ENCODE data around the gene CBLC. TPM values are rescaled to one million over a fixed set of nuclear protein-coding genes. Genes with fewer than 3 reads are reported as not detected.

The CBLC gene
- total and polyA plus RNA-seq, 2 donors from 2014 or later, result 8.2 to 11.5 TPM

DNA sequence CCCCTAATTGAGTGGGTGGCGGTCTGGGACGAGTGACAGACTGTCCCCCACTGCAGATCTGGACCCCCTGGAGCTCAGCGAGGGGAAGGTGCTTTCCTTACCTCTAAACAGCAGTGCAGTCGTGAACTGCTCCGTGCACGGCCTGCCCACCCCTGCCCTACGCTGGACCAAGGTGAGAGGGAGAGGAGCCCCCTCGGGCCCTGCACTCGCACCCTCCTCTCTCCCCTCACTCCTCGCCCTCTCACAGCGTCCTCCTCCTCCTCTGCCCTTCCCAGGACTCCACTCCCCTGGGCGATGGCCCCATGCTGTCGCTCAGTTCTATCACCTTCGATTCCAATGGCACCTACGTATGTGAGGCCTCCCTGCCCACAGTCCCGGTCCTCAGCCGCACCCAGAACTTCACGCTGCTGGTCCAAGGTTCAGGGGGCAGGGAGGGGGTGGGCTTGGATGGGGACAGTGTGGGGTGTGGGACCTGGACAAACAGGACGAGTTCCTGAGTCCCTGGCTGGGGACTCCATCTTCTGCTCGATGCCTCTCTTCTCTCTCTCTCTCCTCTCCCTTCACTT lies 40.9 kb downstream of the CBLC start:
- DNase-seq, result no peak
- Histone ChIP-seq H3K4me1 (ENCODE audit: control insufficient read depth in 2 of 3, insufficient read depth in 2 of 3, low read depth in 1 of 3, low read length in 3 of 3) (peaks cover 0 to 10% (median 0%) of the 10 kb centered on the region in 3 donors), H3K4me3 (ENCODE audit: low read length in 3 of 3) (no peak overlapping the region), H3K27me3 (ENCODE audit: control insufficient read depth, insufficient read depth, low read length) (no peaks in the 10 kb centered on the region), H3K27ac (ENCODE audit: low read depth in 2 of 2, low read length in 2 of 2) (no peak overlapping the region), H3K36me3 (ENCODE audit: control insufficient read depth in 2 of 3, insufficient read depth in 3 of 3, low read length in 3 of 3) (peaks cover 5 to 18% (median 6%) of the 10 kb centered on the region in 3 donors), H3K9ac (ENCODE audit: low read length in 3 of 3) (no peak overlapping the region), H3K9me3 (ENCODE audit: control insufficient read depth in 2 of 3, insufficient read depth in 1 of 3, low read length in 3 of 3) (no peaks in the 10 kb centered on the region)
- intact Hi-C loops (cut with DNase I), result no loop called here
- FAIRE-seq, result no peak
- TF ChIP-seq, protein P1, sequence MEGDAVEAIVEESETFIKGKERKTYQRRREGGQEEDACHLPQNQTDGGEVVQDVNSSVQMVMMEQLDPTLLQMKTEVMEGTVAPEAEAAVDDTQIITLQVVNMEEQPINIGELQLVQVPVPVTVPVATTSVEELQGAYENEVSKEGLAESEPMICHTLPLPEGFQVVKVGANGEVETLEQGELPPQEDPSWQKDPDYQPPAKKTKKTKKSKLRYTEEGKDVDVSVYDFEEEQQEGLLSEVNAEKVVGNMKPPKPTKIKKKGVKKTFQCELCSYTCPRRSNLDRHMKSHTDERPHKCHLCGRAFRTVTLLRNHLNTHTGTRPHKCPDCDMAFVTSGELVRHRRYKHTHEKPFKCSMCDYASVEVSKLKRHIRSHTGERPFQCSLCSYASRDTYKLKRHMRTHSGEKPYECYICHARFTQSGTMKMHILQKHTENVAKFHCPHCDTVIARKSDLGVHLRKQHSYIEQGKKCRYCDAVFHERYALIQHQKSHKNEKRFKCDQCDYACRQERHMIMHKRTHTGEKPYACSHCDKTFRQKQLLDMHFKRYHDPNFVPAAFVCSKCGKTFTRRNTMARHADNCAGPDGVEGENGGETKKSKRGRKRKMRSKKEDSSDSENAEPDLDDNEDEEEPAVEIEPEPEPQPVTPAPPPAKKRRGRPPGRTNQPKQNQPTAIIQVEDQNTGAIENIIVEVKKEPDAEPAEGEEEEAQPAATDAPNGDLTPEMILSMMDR (IDR thresholded peaks at IDR 0.05; ENCODE audit: borderline replicate concordance, extremely low read depth, insufficient read depth), result no peak

DNA sequence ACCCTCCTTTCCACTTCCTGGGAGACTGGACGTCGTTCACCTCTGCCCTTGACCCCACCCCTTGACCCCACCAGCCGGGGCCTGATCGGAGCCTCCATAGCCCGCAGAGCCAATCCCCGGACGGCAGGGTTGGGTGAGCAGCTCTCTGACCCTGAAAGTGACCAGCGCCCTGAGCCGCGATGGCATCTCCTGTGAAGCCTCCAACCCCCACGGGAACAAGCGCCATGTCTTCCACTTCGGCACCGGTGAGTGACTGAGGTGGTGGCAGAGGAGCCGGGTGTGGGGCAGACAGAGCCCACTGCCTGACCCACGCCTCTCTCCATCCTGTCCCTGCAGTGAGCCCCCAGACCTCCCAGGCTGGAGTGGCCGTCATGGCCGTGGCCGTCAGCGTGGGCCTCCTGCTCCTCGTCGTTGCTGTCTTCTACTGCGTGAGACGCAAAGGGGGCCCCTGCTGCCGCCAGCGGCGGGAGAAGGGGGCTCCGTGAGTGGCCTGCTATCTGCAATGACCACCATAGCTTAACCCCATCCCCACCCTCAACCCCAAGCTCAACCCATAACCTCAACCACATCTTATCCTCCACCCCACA lies 41.6 kb downstream of the CBLC start:
- no peak for DNase-seq
- no peak overlapping the region for H3K4me3 ChIP-seq (ENCODE audit: low read length in 3 of 3)
- no peak for FAIRE-seq
- TF ChIP-seq, protein P1 (IDR thresholded peaks at IDR 0.05; ENCODE audit: borderline replicate concordance, extremely low read depth, insufficient read depth), result no peak
- intact Hi-C loops (cut with DNase I), result no loop called here
- no peak overlapping the region for H3K27ac ChIP-seq (ENCODE audit: low read depth in 2 of 2, low read length in 2 of 2)
- peaks cover 2 to 10% (median 6%) of the 10 kb centered on the region in 3 donors for H3K36me3 ChIP-seq (ENCODE audit: control insufficient read depth in 2 of 3, insufficient read depth in 3 of 3, low read length in 3 of 3)
- H3K9ac ChIP-seq (ENCODE audit: low read length in 3 of 3), result no peak overlapping the region
- no peaks in the 10 kb centered on the region for H3K9me3 ChIP-seq (ENCODE audit: control insufficient read depth in 2 of 3, insufficient read depth in 1 of 3, low read length in 3 of 3)
- peaks cover 0 to 10% (median 0%) of the 10 kb centered on the region in 3 donors for H3K4me1 ChIP-seq (ENCODE audit: control insufficient read depth in 2 of 3, insufficient read depth in 2 of 3, low read depth in 1 of 3, low read length in 3 of 3)
- no peaks in the 10 kb centered on the region for H3K27me3 ChIP-seq (ENCODE audit: control insufficient read depth, insufficient read depth, low read length)

DNA sequence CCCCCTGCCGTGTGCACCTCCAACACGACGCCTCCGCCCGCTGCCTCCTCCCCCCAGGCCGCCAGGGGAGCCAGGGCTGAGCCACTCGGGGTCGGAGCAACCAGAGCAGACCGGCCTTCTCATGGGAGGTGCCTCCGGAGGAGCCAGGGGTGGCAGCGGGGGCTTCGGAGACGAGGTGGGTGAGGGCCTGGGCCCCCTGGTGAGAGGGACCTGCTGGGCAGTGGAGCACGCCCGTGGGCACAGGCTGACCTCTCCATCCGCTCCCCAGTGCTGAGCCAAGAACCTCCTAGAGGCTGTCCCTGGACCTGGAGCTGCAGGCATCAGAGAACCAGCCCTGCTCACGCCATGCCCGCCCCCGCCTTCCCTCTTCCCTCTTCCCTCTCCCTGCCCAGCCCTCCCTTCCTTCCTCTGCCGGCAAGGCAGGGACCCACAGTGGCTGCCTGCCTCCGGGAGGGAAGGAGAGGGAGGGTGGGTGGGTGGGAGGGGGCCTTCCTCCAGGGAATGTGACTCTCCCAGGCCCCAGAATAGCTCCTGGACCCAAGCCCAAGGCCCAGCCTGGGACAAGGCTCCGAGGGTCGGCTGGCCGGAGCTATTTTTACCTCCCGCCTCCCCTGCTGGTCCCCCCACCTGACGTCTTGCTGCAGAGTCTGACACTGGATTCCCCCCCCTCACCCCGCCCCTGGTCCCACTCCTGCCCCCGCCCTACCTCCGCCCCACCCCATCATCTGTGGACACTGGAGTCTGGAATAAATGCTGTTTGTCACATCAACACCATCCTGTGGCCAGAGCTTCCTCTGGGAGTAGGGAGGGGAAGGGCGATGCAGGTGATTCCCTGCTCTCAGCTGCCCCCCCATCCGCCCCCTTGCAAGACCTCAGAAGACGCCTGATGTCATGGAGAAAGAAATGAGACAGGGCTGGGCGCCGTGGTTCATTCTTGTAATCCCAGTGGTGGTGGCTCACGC lies 43.2 kb downstream of the CBLC start:
- Histone ChIP-seq H3K27ac (ENCODE audit: low read depth in 2 of 2, low read length in 2 of 2) (peak overlapping the region; percentile 32 to 81), H3K27me3 (ENCODE audit: control insufficient read depth, insufficient read depth, low read length) (no peaks in the 10 kb centered on the region), H3K4me1 (ENCODE audit: control insufficient read depth in 2 of 3, insufficient read depth in 2 of 3, low read depth in 1 of 3, low read length in 3 of 3) (peaks cover 0 to 10% (median 0%) of the 10 kb centered on the region in 3 donors), H3K4me3 (ENCODE audit: low read length in 3 of 3) (no peak overlapping the region), H3K36me3 (ENCODE audit: control insufficient read depth in 2 of 3, insufficient read depth in 3 of 3, low read length in 3 of 3) (peaks cover 0 to 6% (median 0%) of the 10 kb centered on the region in 3 donors), H3K9ac (ENCODE audit: low read length in 3 of 3) (no peak overlapping the region), H3K9me3 (ENCODE audit: control insufficient read depth in 2 of 3, insufficient read depth in 1 of 3, low read length in 3 of 3) (no peaks in the 10 kb centered on the region)
- FAIRE-seq (no peak), DNase-seq (peak; percentile 28 to 89 (median 69))
- TF ChIP-seq, protein P1 (IDR thresholded peaks at IDR 0.05; ENCODE audit: borderline replicate concordance, extremely low read depth, insufficient read depth), result no peak
- intact Hi-C loops (cut with DNase I), result no loop called here
